Thyroid gland (tissue), 4 donors: ENCODE results near the gene AMPD2.
"Not testable (repeated sequence)": the region's sequence is repeated elsewhere in the genome, so short reads cannot be mapped to it uniquely, and the experiment has no call there.

Experiments
- POLR2A ChIP-seq, 2 donors: fragments of 450-650 bp; IDR thresholded peaks; one replicate each; pipeline ENCODE4 v1.6.1; 2017; ENCODE audit warnings: antibody characterized with exemption in 2 of 2, mild to moderate bottlenecking in 2 of 2, moderate library complexity in 1 of 2
- TF ChIP-seq, protein P1 (sequence below), 6 experiments: fragments of 200-600 bp in 3 of 6; fragments of 450-650 bp in 3 of 6; sonication (generic) in 3 of 6; IDR thresholded peaks; one replicate each; pipeline ENCODE4 v1.5.1; 2016 to 2019; ENCODE audit warnings: antibody characterized with exemption in 6 of 6, mild to moderate bottlenecking in 2 of 6, inconsistent platforms in 1 of 6, moderate library complexity in 1 of 6

DNA sequence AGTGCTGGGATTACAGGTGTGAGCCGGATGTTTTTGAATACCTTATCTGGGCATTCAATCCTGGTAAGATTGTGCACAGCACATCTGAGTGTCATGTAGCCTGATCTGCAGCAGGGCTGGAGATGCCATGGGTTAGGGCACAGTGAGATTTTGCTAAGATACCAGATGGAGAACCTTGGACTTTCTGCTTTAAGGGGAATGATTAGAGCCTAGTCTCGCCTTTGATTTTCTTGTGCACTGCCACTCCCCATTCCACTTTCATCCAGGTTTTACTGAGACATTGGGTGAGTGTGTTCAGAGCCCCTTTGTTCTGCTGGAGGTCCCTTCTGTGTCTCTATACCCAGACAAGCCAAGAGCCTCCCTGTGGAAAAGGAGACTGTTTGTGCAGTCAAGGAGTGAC, 54.2 kb downstream of the AMPD2 start:
- TF ChIP-seq, protein P1, sequence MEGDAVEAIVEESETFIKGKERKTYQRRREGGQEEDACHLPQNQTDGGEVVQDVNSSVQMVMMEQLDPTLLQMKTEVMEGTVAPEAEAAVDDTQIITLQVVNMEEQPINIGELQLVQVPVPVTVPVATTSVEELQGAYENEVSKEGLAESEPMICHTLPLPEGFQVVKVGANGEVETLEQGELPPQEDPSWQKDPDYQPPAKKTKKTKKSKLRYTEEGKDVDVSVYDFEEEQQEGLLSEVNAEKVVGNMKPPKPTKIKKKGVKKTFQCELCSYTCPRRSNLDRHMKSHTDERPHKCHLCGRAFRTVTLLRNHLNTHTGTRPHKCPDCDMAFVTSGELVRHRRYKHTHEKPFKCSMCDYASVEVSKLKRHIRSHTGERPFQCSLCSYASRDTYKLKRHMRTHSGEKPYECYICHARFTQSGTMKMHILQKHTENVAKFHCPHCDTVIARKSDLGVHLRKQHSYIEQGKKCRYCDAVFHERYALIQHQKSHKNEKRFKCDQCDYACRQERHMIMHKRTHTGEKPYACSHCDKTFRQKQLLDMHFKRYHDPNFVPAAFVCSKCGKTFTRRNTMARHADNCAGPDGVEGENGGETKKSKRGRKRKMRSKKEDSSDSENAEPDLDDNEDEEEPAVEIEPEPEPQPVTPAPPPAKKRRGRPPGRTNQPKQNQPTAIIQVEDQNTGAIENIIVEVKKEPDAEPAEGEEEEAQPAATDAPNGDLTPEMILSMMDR (IDR thresholded peaks at IDR 0.05) = not testable (repeated sequence)
- not testable (repeated sequence) for TF ChIP-seq POLR2A (IDR thresholded peaks at IDR 0.05)
